ENCODE data around the gene MBD6.

GRCh38 chr12:57522011-57522886 lies at the start of gene MBD6:
- TF ChIP-seq CTCF (IDR thresholded peaks at IDR 0.05; ENCODE audit: low read length) (0 out of 2 replicates have a peak, but pooled peaks have one; percentile 10), EZH2 (optimal IDR thresholded peaks at IDR 0.05; ENCODE audit: low read depth, low read length) (no peak), EZH2phosphoT487 (IDR thresholded peaks at IDR 0.05; ENCODE audit: low read length) (no peak)

All from MM.1S (cell line).